Stimulated activated naive CD8-positive, alpha-beta T cell treated with anti-CD3 and anti-CD28 coated beads, Interleukin-15, amount 100 ng/mL, for 72 hours (primary cell): ENCODE results near the gene FARSB.
"Not testable (repeated sequence)": the region's sequence is repeated elsewhere in the genome, so short reads cannot be mapped to it uniquely, and the experiment has no call there.

Experiments
- ATAC-seq: fragments of 150-1000 bp; cut with Tn5 transposase; 2 replicates; pipeline ENCODE4 v1.10.0; 2021; ENCODE audit warnings: mild to moderate bottlenecking, moderate library complexity
- DNase-seq, 2 donors: peaks; one replicate each; pipeline ENCODE4 v3.0.0; 2021 to 2022
- H3K27ac Mint-ChIP-seq, 2 donors: one replicate each; pipeline ENCODE4 v1.8.0; 2022; ENCODE audit warnings: mild to moderate bottlenecking in 2 of 2, mixed read lengths in 2 of 2, moderate library complexity in 2 of 2
- H3K27me3 Mint-ChIP-seq: one replicate; pipeline ENCODE4 v1.8.0; 2022; ENCODE audit warnings: mixed read lengths
- H3K4me1 Mint-ChIP-seq: one replicate; pipeline ENCODE4 v1.8.0; 2022; ENCODE audit warnings: mild to moderate bottlenecking, mixed read lengths
- H3K4me3 Mint-ChIP-seq, 2 donors: one replicate each; pipeline ENCODE4 v1.8.0; 2022; ENCODE audit warnings: mild to moderate bottlenecking in 2 of 2, mixed read lengths in 2 of 2, moderate library complexity in 1 of 2
- H3K9me3 Mint-ChIP-seq, 2 donors: one replicate each; pipeline ENCODE4 v1.8.0; 2022; ENCODE audit warnings: mixed read lengths in 2 of 2

The FARSB gene

DNA sequence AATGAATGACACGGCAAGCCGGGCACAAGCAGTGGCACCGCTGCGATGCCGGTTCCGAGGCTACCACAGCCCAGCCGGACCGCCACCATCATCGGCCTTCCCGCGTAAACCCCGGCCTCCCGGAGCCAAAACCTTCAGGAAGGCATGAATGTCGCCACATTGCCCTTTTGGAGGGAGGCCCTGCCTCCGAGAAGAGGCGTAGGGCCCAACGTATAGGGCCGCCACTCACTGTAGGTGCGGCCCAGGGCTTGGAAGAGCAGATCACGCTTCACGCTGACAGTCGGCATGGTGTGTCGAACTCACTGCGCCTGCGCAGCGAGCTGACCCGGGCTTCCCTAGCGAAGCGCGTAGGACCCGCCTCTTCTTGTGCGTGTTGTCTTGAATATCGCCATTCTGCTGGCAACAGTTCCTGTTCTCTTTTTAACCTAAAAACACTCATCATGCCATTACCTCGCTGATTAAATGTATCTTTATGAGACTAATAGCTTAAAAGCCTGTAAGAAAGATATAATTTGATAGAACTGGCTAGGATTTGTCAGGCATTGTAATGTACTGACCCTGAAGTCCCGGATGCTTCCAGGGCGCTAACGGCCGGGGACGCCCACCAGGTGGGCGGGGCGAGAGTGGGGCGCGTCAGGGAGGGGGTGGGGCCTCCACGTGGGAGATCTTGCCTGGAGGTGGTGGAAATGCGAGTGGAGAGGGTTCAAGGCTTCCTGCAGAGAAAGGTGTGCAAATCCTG, at the start of gene FARSB:
TSS of gene FARSB (minus strand) at position 306 of the 739 bp plus-strand sequence. CDS start at position 287, 19 bp downstream.
- H3K9me3 Mint-ChIP-seq = no peaks in the 10 kb centered on the region
- H3K27ac Mint-ChIP-seq = peak within 1 kb of the TSS; percentile 100
- H3K4me1 Mint-ChIP-seq = peaks cover 33% of the 10 kb centered on the region
- H3K4me3 Mint-ChIP-seq = peak within 1 kb of the TSS; percentile 91 to 99
- ATAC-seq (peak; percentile 93), DNase-seq (peak; percentile 89 to 93)
- H3K27me3 Mint-ChIP-seq = no peaks in the 10 kb centered on the region

GRCh38 chr2:222703886-222704285, 48.0 kb upstream of the FARSB start:
- peaks cover 27% of the 10 kb centered on the region for H3K4me1 Mint-ChIP-seq
- no peak for DNase-seq
- H3K27me3 Mint-ChIP-seq = peaks cover 52% of the 10 kb centered on the region
- H3K9me3 Mint-ChIP-seq = no peaks in the 10 kb centered on the region
- no peak overlapping the region for H3K4me3 Mint-ChIP-seq
- no peak overlapping the region for H3K27ac Mint-ChIP-seq
- no peak for ATAC-seq

- Mint-ChIP-seq H3K27me3 (peaks cover 50% of the 10 kb centered on the region), H3K27ac (no peak overlapping the region), H3K4me1 (peaks cover 25% of the 10 kb centered on the region), H3K4me3 (no peak overlapping the region), H3K9me3 (no peaks in the 10 kb centered on the region)
- DNase-seq (no peak), ATAC-seq (no peak)
These were observed 47.2 kb upstream of the FARSB start for GRCh38 chr2:222703091-222703490.

DNA sequence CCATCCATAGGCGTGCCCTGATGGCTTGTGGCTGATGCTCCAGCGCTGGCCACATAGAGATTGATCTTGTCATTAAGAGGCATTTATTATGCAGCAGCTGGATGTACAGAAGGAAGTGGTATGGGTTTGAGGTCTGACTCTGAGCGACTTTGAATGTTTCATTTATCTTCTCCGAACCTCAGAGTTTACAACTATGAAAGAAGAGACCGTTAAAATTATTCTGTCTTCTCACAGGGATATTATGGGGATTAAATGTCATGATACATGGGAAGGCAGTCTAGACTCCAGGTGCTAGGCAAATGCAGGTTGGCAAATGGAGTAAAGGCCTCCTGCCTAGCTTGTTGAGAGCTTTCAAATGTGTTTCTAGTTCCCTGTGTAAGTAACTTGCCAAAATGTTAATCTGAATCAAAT, 45.8 kb upstream of the FARSB start:
- ATAC-seq (peak; percentile 97), DNase-seq (peak in 1 of 2 donors; percentile 33)
- no peak overlapping the region for H3K27ac Mint-ChIP-seq

DNA sequence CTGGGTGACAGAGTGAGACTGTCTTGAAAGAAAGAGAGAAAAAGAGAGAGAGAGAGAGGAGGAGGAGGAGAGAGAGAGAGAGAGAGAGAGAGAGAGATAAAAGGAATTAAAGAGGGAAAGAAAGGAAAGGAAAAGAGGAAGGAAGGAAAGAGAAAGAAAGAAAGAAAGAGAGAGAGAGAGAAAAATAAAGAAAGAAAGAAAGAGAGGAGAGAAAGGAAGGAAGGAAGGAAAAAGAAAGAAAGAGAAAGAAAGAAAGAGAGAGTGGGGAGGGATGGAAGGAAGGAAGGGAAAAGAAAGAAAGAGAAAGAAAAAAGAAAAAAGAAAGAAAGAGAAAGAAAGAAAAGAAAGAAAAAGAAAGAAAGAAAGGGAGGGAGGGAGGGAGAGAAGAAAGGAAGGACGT, 45.3 kb upstream of the FARSB start:
- Mint-ChIP-seq H3K4me3 (peak overlapping the region; percentile 49 to 66), H3K27ac (peak overlapping the region in 1 of 2 donors; percentile 68), H3K27me3 (peaks cover 40% of the 10 kb centered on the region), H3K4me1 (peaks cover 15% of the 10 kb centered on the region), H3K9me3 (no peaks in the 10 kb centered on the region)
- DNase-seq (no peak), ATAC-seq (no peak)

More for the DNA sequence above, 45.8 kb upstream of the FARSB start:
- H3K4me3 Mint-ChIP-seq = peak overlapping the region; percentile 49 to 66
- no peaks in the 10 kb centered on the region for H3K9me3 Mint-ChIP-seq
- peaks cover 42% of the 10 kb centered on the region for H3K27me3 Mint-ChIP-seq
- H3K4me1 Mint-ChIP-seq = peaks cover 15% of the 10 kb centered on the region

DNA sequence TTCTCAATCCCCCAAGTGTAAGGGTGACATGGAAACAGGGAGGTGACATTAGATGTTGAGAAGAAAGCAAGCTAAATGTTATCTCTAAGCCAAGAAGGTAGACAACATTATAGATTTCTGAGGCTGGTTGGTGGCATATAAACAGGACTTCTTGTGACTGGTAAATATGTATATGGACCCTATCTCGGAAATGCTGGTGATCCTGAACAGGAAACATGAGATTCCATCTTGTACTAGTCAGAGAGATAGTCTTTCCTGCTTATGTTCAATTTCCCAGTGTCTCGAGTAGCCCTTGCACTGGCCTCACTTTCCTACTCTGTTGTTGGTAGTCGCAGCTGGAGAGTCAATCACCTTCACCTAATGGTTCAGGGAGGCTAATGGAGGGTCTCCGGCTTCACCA, 42.4 kb upstream of the FARSB start:
- no peak for DNase-seq
- no peak overlapping the region for H3K4me3 Mint-ChIP-seq
- H3K27me3 Mint-ChIP-seq = peaks cover 37% of the 10 kb centered on the region
- ATAC-seq = no peak
- no peak overlapping the region for H3K27ac Mint-ChIP-seq
- H3K4me1 Mint-ChIP-seq = peaks cover 15% of the 10 kb centered on the region
- no peaks in the 10 kb centered on the region for H3K9me3 Mint-ChIP-seq

DNA sequence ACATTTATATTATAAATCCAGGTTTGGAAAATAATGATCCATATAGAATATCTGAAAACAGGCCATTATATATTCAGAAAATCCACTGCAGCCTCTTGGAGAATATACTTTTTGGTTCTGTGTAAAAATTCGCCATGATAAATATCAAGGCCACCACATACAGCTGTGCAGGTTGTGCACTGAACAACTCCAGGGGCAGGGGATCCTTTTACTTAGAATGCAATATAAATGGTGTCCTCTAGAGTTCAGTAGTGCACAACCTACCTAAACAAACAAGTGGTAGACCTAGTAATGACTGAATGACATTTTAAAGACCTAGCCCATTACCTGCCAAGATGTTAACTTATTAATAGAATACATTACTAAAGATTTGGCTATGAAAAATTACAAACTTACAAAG, 37.9 kb upstream of the FARSB start:
- H3K27ac Mint-ChIP-seq = no peak overlapping the region
- H3K9me3 Mint-ChIP-seq = no peaks in the 10 kb centered on the region
- no peak overlapping the region for H3K4me3 Mint-ChIP-seq
- ATAC-seq (peak; percentile 64), DNase-seq (no peak)
- H3K4me1 Mint-ChIP-seq = no peaks in the 10 kb centered on the region
- no peaks in the 10 kb centered on the region for H3K27me3 Mint-ChIP-seq

GRCh38 chr2:222693413-222693812, 37.5 kb upstream of the FARSB start:
- not testable (repeated sequence) for DNase-seq, H3K4me1 Mint-ChIP-seq, H3K27ac Mint-ChIP-seq, ATAC-seq, H3K4me3 Mint-ChIP-seq, H3K27me3 Mint-ChIP-seq, H3K9me3 Mint-ChIP-seq

- ATAC-seq (peak; percentile 92), DNase-seq (peak; percentile 69 to 75)
- H3K27ac Mint-ChIP-seq = no peak overlapping the region
- H3K27me3 Mint-ChIP-seq = no peaks in the 10 kb centered on the region
- no peaks in the 10 kb centered on the region for H3K4me1 Mint-ChIP-seq
- H3K9me3 Mint-ChIP-seq = no peaks in the 10 kb centered on the region
- no peak overlapping the region for H3K4me3 Mint-ChIP-seq
These were observed 34.8 kb upstream of the FARSB start for GRCh38 chr2:222690564-222691200.

DNA sequence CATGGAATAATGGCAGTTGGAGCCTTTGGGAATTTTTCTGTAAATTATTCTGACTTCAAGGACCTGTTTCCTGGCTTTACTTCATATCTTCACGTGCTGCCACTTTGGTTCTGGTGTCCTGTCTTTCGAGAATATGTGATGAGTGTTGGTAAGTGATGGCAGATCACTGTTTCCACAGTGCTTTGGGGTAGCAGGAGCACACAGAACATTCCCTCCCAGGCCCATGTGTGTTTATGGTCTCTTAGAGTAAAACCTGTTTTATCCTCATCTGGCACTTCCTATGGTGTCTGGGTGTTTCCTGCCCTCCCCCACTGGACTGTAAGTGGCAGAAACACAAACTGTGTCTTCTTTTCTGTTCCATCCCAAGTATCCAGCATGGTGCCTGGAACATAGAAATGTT, 33.4 kb upstream of the FARSB start:
- no peak overlapping the region for H3K4me3 Mint-ChIP-seq

DNA sequence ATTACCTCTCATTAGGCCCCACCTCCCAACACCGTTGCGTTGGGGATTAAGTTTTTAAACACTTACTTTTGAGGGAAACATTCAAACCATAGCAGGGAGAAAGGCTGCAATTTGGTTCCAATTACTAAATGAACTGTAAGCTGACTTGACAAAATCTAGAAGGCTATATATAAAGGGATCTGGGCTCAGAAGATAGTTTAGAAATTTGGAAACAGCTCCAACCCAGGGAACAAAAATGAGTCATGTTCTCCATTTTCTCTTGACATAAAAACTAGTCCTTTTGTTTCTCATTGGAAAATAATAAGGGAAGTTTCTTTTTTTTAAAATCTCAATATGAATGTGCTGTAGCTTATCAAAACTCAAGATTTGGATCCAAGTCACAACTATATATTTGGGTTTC, 33.0 kb upstream of the FARSB start:
- Mint-ChIP-seq H3K27ac (peak overlapping the region in 1 of 2 donors; percentile 55), H3K27me3 (no peaks in the 10 kb centered on the region), H3K9me3 (no peaks in the 10 kb centered on the region), H3K4me3 (no peak overlapping the region), H3K4me1 (no peaks in the 10 kb centered on the region)
- no peak for ATAC-seq
- DNase-seq = no peak

More for the DNA sequence above, 33.4 kb upstream of the FARSB start:
- Mint-ChIP-seq H3K27ac (no peak overlapping the region), H3K27me3 (no peaks in the 10 kb centered on the region), H3K4me1 (no peaks in the 10 kb centered on the region), H3K9me3 (no peaks in the 10 kb centered on the region)
- no peak for ATAC-seq
- DNase-seq = no peak

- DNase-seq (no peak), ATAC-seq (no peak)
- Mint-ChIP-seq H3K27me3 (peaks cover 15% of the 10 kb centered on the region), H3K4me1 (no peaks in the 10 kb centered on the region), H3K4me3 (no peak overlapping the region), H3K27ac (no peak overlapping the region), H3K9me3 (no peaks in the 10 kb centered on the region)
These were observed 30.3 kb upstream of the FARSB start for GRCh38 chr2:222686086-222686750.

GRCh38 chr2:222683805-222684204, 27.9 kb upstream of the FARSB start:
- Mint-ChIP-seq H3K27ac (peak overlapping the region in 1 of 2 donors; percentile 42), H3K4me1 (no peaks in the 10 kb centered on the region), H3K9me3 (no peaks in the 10 kb centered on the region), H3K27me3 (peaks cover 35% of the 10 kb centered on the region), H3K4me3 (no peak overlapping the region)
- ATAC-seq = no peak
- DNase-seq = no peak

DNA sequence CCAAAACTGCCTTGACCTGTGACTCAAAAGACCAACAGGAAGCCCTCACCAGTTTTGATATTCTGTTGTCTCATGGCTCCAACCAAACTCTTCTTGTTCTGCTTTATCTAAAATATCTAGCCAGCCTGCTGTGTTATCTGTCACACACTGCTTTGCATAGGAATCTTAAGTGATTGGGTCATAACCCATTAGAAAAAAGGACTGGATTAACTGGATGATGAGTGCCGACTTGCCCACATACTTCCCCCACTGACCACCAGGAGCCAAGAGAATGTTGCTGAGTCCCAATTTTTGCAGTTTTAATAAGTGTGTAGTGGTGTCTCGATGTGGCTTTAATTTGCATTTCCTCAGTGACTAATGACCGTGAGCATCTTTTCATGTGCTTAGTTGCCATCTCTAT, 22.1 kb upstream of the FARSB start:
- Mint-ChIP-seq H3K4me3 (no peak overlapping the region), H3K9me3 (no peaks in the 10 kb centered on the region), H3K27ac (no peak overlapping the region), H3K27me3 (peaks cover 67% of the 10 kb centered on the region), H3K4me1 (no peaks in the 10 kb centered on the region)
- DNase-seq (no peak), ATAC-seq (no peak)

- DNase-seq (no peak), ATAC-seq (no peak)
- Mint-ChIP-seq H3K4me3 (no peak overlapping the region), H3K27me3 (peaks cover 79% of the 10 kb centered on the region), H3K9me3 (no peaks in the 10 kb centered on the region), H3K4me1 (peaks cover 13% of the 10 kb centered on the region), H3K27ac (no peak overlapping the region)
These were observed 18.0 kb upstream of the FARSB start for GRCh38 chr2:222673883-222674282.

DNA sequence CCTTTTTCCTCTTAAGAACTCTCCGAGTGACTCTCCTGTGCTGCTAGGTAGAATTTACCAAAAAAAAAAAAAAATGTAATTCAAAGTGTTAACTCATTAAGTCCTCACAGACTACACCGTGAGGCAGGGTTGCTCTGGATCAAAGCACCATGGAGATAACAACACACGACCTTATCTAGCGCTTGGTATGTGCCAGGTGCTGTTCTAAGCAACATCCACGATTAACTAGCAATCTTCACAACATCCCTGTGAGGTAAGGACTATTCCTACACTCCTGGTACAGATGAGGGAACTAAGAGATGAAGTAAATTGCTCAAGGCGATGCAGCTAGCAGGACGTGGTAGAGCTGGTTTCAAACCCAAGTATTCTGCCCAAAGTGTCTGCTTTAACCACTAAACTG, 17.4 kb upstream of the FARSB start:
- Mint-ChIP-seq H3K27me3 (peaks cover 79% of the 10 kb centered on the region), H3K27ac (no peak overlapping the region), H3K4me1 (peaks cover 13% of the 10 kb centered on the region), H3K9me3 (no peaks in the 10 kb centered on the region), H3K4me3 (no peak overlapping the region)
- ATAC-seq (no peak), DNase-seq (no peak)
